K562 (cell line): ENCODE results near the gene FARP1. TPM values are rescaled to one million over a fixed set of nuclear protein-coding genes. Genes with fewer than 3 reads are reported as not detected.

Source experiments
- ATAC-seq: fragments of 200-7000 bp; cut with Tn5 transposase; 3 replicates; pipeline ENCODE4 v1.9.1; 2020; ENCODE audit warnings: moderate library complexity
- BruUV-seq: library from RNA; stranded (reverse); fragments of 400-500 nt; replicated peaks from 2 replicates; lab custom pipeline; 2021; lab: Mats Ljungman, UMichigan
- CTCF ChIA-PET: fragments of 300-600 bp; formaldehyde crosslinking; extraction: SDS; loops from one replicate; lab custom pipeline; 2021; ENCODE audit warnings: low intra/inter-chr PET ratio; lab: Yijun Ruan, JAX
- POLR2A ChIA-PET: fragments of 300-600, 350-650 bp; sonication (Branson Sonifier 250); formaldehyde crosslinking; extraction: SDS; loops from one replicate; lab custom pipeline; 2021; ENCODE audit warnings: antibody characterized with exemption, inconsistent platforms; lab: Yijun Ruan, JAX
- DNase-seq, 4 experiments: peaks; one replicate each; pipeline versions ENCODE4 v3.0.0 to v3.0.0-alpha.2; 2011 to 2018; ENCODE audit warnings: low spot score in 3 of 4, mixed read lengths in 3 of 4; ENCODE audit errors: extremely low read depth in 1 of 4
- FAIRE-seq: peaks from 2 replicates; lab custom pipeline; 2011; peaks lifted over from hg19 to GRCh38; lab: Jason Lieb, UNC
- H2AFZ ChIP-seq: 2 replicates; pipeline ENCODE4 v1.6.0; 2011; ENCODE audit warnings: low read depth, low read length, control low read depth, inconsistent platforms
- H3K27ac ChIP-seq: fragments of 200-600 bp; 3 replicates; pipeline ENCODE4 v1.8.0; 2011; ENCODE audit warnings: low read depth, mild to moderate bottlenecking, control low read depth, inconsistent platforms, low read length, moderate library complexity, mixed read lengths; ENCODE audit errors: extremely low read depth
- H3K27me3 ChIP-seq, 2 experiments: fragments of 300-600 bp in 1 of 2; 2 replicates in 1 of 2; 3 replicates in 1 of 2; pipeline versions ENCODE4 v1.6.0 to v1.8.0; 2011; ENCODE audit warnings: inconsistent platforms in 2 of 2, low read length in 2 of 2, mild to moderate bottlenecking in 1 of 2, mixed read lengths in 1 of 2, moderate library complexity in 1 of 2; ENCODE audit not compliant: control insufficient read depth in 2 of 2, insufficient read depth in 2 of 2
- H3K36me3 ChIP-seq: fragments of 300-600 bp; 3 replicates; pipeline ENCODE4 v1.8.0; 2011; ENCODE audit warnings: mild to moderate bottlenecking, low read length, inconsistent platforms; ENCODE audit not compliant: control insufficient read depth, insufficient read depth
- H3K4me1 ChIP-seq, 2 experiments: fragments of 200-600 bp in 1 of 2; replicated peaks in 1 of 2; 2 replicates in 1 of 2; 3 replicates in 1 of 2; pipeline versions ENCODE4 v1.5.1 to v1.8.0; 2011; ENCODE audit warnings: inconsistent platforms in 2 of 2, low read length in 2 of 2, mild to moderate bottlenecking in 1 of 2, mixed read lengths in 1 of 2, moderate library complexity in 1 of 2; ENCODE audit not compliant: control insufficient read depth in 2 of 2, insufficient read depth in 2 of 2
- H3K4me2 ChIP-seq: 2 replicates; pipeline ENCODE4 v1.6.1; 2011; ENCODE audit warnings: low read length, control low read depth, inconsistent platforms, mixed read lengths; ENCODE audit not compliant: insufficient read depth
- H3K4me3 ChIP-seq: fragments of 200-600 bp; sonication (generic), shearing (Covaris generic); 2 replicates; pipeline ENCODE4 v1.5.1; 2016; ENCODE audit warnings: control low read depth, inconsistent platforms
- H3K79me2 ChIP-seq: fragments of 200-600 bp; 3 replicates; pipeline ENCODE4 v1.8.0; 2011; ENCODE audit warnings: low read length, inconsistent platforms; ENCODE audit not compliant: control insufficient read depth, insufficient read depth
- H3K9ac ChIP-seq, 2 experiments: 2 replicates each; pipeline versions ENCODE4 v1.6.0 to v1.6.1; 2011; ENCODE audit warnings: low read depth in 2 of 2, low read length in 2 of 2, control low read depth in 1 of 2, inconsistent platforms in 1 of 2, mild to moderate bottlenecking in 1 of 2, mixed read lengths in 1 of 2; ENCODE audit not compliant: insufficient read depth in 1 of 2
- H3K9me1 ChIP-seq: one replicate; pipeline ENCODE4 v1.6.0; 2011; ENCODE audit warnings: inconsistent platforms, mild to moderate bottlenecking, low read length, moderate library complexity; ENCODE audit not compliant: control insufficient read depth, insufficient read depth
- H3K9me3 ChIP-seq: replicated peaks from 2 replicates; pipeline ENCODE4 v1.5.1; 2011; ENCODE audit warnings: low read depth, low read length, inconsistent platforms; ENCODE audit not compliant: control insufficient read depth, insufficient read depth
- H4K20me1 ChIP-seq: replicated peaks from 2 replicates; pipeline ENCODE4 v1.6.1; 2011; ENCODE audit warnings: low read length, inconsistent platforms, mixed read lengths; ENCODE audit not compliant: control insufficient read depth, insufficient read depth
- DACH1 ChIP-seq: fragments of 450-650 bp; IDR thresholded peaks from 2 replicates; pipeline ENCODE4 v1.6.1; 2018; ENCODE audit not compliant: partially characterized antibody
- ELF1 ChIP-seq: fragments of 200-800 bp; sonication (Bioruptor generic); IDR thresholded peaks from 2 replicates; pipeline ENCODE4 v1.6.1; 2016; ENCODE audit warnings: missing genetic modification characterization, missing compliant biosample characterization
- MAZ ChIP-seq, 2 experiments: fragments of 450-650 bp in 1 of 2; sonication (generic) in 1 of 2; formaldehyde crosslinking; IDR thresholded peaks in 1 of 2; conservative IDR thresholded peaks in 1 of 2; 2 replicates each; pipeline versions ENCODE4 v1.4.0 to v1.5.0; 2020; ENCODE audit warnings: mild to moderate bottlenecking in 1 of 2, missing genetic modification reagents in 1 of 2
- YY1 ChIP-seq, 3 experiments: IDR thresholded peaks; 2 replicates each; pipeline ENCODE4 v1.6.1; 2011; ENCODE audit warnings: low read length in 2 of 3, mild to moderate bottlenecking in 2 of 3, moderate library complexity in 2 of 3, borderline replicate concordance in 1 of 3, control low read depth in 1 of 3, low read depth in 1 of 3; ENCODE audit not compliant: insufficient read depth in 3 of 3, insufficient replicate concordance in 2 of 3, control insufficient read depth in 1 of 3, insufficient read length in 1 of 3; ENCODE audit errors: extremely low read depth in 1 of 3
- ZBTB7A ChIP-seq: IDR thresholded peaks from 2 replicates; pipeline ENCODE4 v1.6.1; 2011; ENCODE audit warnings: low read depth, mild to moderate bottlenecking, low read length, moderate library complexity, borderline replicate concordance; ENCODE audit not compliant: control insufficient read depth
- ZKSCAN1 ChIP-seq: fragments of 150-350 bp; IDR thresholded peaks from 2 replicates; pipeline ENCODE4 v1.6.1; 2016; ENCODE audit warnings: low read depth, low read length
- WGBS: fragments of 100-300 bp; shearing (Covaris generic); methylation state at CpG from one replicate; pipeline ENCODE4 v1.1.6; 2016; ENCODE audit warnings: low coverage, mixed read lengths; ENCODE audit not compliant: insufficient coverage; ENCODE audit errors: missing lambda C conversion rate; 5-methylcytosine and 5-hydroxymethylcytosine counted together
- in situ Hi-C: fragments of 300-500 bp; cut with MboI; formaldehyde crosslinking; loops from 4 replicates; pipeline ENCODE4 v1.15.0; 2018; ENCODE audit warnings: inconsistent platforms, mixed read lengths
- intact Hi-C: fragments of 100-400 bp; cut with micrococcal nuclease; formaldehyde crosslinking; loops from 2 replicates; pipeline ENCODE4 v1.14.2; 2022
- polyA plus RNA-seq, 8 experiments: library from polyadenylated mRNA; depleted of rRNA in 4 of 8; stranded (reverse) in 5 of 8; unstranded in 3 of 8; fragments of >200 nt; fragmentation: Nextera tagmentation in 2 of 8; fragmentation: Illumina TruSeq in 1 of 8; extraction: Ambion mirVana in 2 of 8; extraction: Trizol in 1 of 8; gene quantifications; 2 replicates each; pipeline versions ENCODE4 v1.2.1 to v1.2.3, GENCODE V29; 2011 to 2014; ENCODE audit warnings: inconsistent platforms in 1 of 8, missing spikeins in 1 of 8
- total RNA-seq, 7 experiments: library from RNA; depleted of rRNA in 6 of 7; stranded (reverse); fragments of >200 nt in 6 of 7; fragmentation: Illumina TruSeq in 2 of 7; extraction: Trizol in 2 of 7; gene quantifications; 2 replicates each; pipeline versions ENCODE4 v1.2.1 to v1.2.3, GENCODE V29; 2011 to 2021; ENCODE audit warnings: low replicate concordance in 1 of 7

FARP1 gene
- total and polyA plus RNA-seq, 9 of the 15 experiments (the other 6 are each of a cell fraction or from before 2014, with no cell fraction given) = 0.03 to 0.29 (median 0.05) TPM; not detected in 3

DNA sequence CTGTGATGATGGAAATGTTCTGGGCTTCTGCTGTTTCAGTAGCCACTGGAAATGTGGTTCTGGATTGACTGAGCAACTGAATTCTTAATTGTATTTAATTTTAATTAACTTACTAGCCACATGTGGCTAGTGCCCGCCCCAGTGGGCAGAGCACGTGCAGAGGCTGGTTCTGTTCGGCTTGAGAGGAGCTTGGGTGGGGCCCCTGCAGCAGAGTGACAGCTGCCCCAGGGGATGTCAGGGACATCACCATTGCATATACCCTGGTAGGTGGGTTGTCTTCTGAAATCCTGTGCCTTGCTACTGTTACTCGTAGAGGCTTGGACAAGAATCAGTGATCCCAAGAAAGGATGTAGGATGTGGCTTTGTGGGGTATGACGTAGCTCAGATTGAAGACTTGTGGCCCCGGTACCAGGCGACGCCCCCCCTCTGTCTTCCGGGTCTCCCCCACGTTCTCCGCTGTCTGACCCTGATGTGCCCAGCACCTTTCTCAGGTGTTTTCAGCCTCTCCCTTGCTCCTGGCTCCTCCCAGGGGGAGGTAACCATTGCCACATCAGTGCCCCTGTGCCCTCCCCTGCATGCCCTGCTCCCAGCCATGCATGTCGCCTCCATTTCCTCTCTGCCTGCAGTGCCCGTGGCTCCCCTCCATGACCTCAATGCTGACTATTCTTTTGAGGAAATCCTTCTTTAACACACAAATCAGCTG, 136.7 kb downstream of the FARP1 start:
- H4K20me1 ChIP-seq = no peaks in the 10 kb centered on the region
- no peak overlapping the region for H2AFZ ChIP-seq
- no peak overlapping the region for H3K9ac ChIP-seq
- DNase-seq (no peak), ATAC-seq (no peak), FAIRE-seq (no peak)
- no peaks in the 10 kb centered on the region for H3K36me3 ChIP-seq
- intact Hi-C loops (no loop called here), in situ Hi-C loops (no loop called here)
- H3K79me2 ChIP-seq = no peaks in the 10 kb centered on the region
- ChIA-PET POLR2A (interaction anchor here (0.6 kb wide), 1 partner anchor 578 kb away, joined by 3 read pairs; no protein-coding TSS in a partner anchor), CTCF (no interaction called here)
- peaks cover 2 to 12% of the 10 kb centered on the region in 2 experiments; a peak in 3 of 5 replicates for H3K27me3 ChIP-seq
- no TSS peak for BruUV-seq
- H3K4me3 ChIP-seq = no peak overlapping the region
- no peak overlapping the region for H3K4me2 ChIP-seq
- no peak for TF ChIP-seq YY1 (IDR thresholded peaks at IDR 0.05; ENCODE audit: borderline replicate concordance in 1 of 3, control insufficient read depth in 1 of 3, extremely low read depth in 1 of 3, insufficient read depth in 3 of 3, insufficient read length in 1 of 3, insufficient replicate concordance in 2 of 3, low read depth in 1 of 3, low read length in 2 of 3)
- TF ChIP-seq ZBTB7A = no peak
- no peak for TF ChIP-seq ZKSCAN1
- TF ChIP-seq MAZ (CRISPR knock-in tag; conservative IDR thresholded peaks at IDR 0.05 in 1 of 2, IDR thresholded peaks at IDR 0.05 in 1 of 2) = no peak
- TF ChIP-seq ELF1 = no peak
- TF ChIP-seq DACH1 = no peak
- no peaks in the 10 kb centered on the region for H3K9me3 ChIP-seq
- no peak overlapping the region for H3K27ac ChIP-seq
- H3K4me1 ChIP-seq = no peaks in the 10 kb centered on the region
- no peaks in the 10 kb centered on the region for H3K9me1 ChIP-seq
- 3% methylated on average over 12 of the region's 13 CpGs for WGBS
